ENCODE results near the gene ZNF107. TPM values are rescaled to one million over a fixed set of nuclear protein-coding genes. Genes with fewer than 3 reads are reported as not detected.

Gene ZNF107
- total RNA-seq, 4 donors from 2014 or later = 3.6 to 9.0 (median 6.4) TPM

DNA sequence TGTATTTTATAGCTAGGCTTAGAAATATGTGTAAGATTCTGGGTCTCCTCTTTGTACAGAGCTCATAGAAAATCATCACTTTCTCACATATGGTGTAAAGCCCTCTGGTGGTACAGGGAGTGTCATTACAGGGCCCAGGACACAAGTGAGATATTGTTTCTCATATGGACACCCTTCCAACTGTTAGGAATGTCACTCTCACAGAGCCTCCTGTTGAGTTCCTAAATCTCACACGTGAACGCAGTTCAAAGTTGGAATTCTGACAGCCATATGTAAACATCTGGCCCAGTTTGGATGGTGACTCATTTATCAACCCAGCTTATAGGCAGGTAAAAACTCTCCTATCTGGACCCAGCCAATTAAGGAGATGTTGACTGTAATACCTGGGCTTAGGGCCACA, 35.4 kb upstream of the ZNF107 start:
- no peak overlapping the region for H3K27ac ChIP-seq
- DNase-seq (ENCODE audit: low spot score in 2 of 2) = no peak
- H3K9me3 ChIP-seq = no peaks in the 10 kb centered on the region
- H3K4me1 ChIP-seq = no peaks in the 10 kb centered on the region
- H3K36me3 ChIP-seq = no peaks in the 10 kb centered on the region
- no peak overlapping the region for H3K4me3 ChIP-seq
- peak in 3 of 5 experiments; percentile 14 to 37 (median 35) for TF ChIP-seq CTCF (IDR thresholded peaks at IDR 0.05)
- no peak for TF ChIP-seq EP300 (IDR thresholded peaks at IDR 0.05)
- TF ChIP-seq POLR2A (IDR thresholded peaks at IDR 0.05) = no peak
- no peaks in the 10 kb centered on the region for H3K27me3 ChIP-seq
- WGBS, 2 donors = 19% methylated on average over 2 of the region's 2 CpGs

- no peak overlapping the region for H3K4me3 ChIP-seq
- no peaks in the 10 kb centered on the region for H3K36me3 ChIP-seq
- no peaks in the 10 kb centered on the region for H3K27me3 ChIP-seq
- no peaks in the 10 kb centered on the region for H3K4me1 ChIP-seq
- TF ChIP-seq POLR2A (IDR thresholded peaks at IDR 0.05) = no peak
- H3K9me3 ChIP-seq = no peaks in the 10 kb centered on the region
- no peak for DNase-seq (ENCODE audit: low spot score in 2 of 2)
- WGBS, 2 donors = 74 to 78% methylated on average over 1 of the region's 1 CpG
- H3K27ac ChIP-seq = no peak overlapping the region
Measured at GRCh38 chr7:64632029-64632428, 33.9 kb upstream of the ZNF107 start.

DNA sequence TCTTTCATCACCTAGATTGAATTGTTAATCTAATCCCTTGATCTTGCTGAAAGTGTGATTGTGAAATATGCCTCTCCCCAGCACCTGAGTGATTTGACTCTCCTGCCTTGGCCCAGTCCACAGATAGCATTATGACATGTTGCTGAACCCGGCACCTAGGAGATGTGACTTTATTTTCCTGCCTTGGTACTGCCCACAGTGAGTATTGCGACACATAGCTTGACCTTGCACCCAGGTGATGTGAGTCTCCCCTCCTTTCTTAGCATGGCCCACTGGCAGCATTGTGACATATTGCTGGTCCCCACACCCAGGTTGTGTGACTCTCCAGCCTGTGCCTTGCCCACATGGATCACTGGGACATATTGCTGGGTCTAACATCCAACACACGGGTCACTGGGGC, 32.5 kb upstream of the ZNF107 start:
- H3K9me3 ChIP-seq = no peaks in the 10 kb centered on the region
- TF ChIP-seq CTCF (IDR thresholded peaks at IDR 0.05) (no peak), POLR2A (IDR thresholded peaks at IDR 0.05) (no peak), EP300 (IDR thresholded peaks at IDR 0.05) (no peak)
- H3K4me1 ChIP-seq = no peaks in the 10 kb centered on the region
- 75 to 91% methylated on average over 3 of the region's 3 CpGs for WGBS, 2 donors
- H3K36me3 ChIP-seq = no peaks in the 10 kb centered on the region
- H3K4me3 ChIP-seq = no peak overlapping the region
- no peak for DNase-seq (ENCODE audit: low spot score in 2 of 2)
- H3K27me3 ChIP-seq = no peaks in the 10 kb centered on the region
- no peak overlapping the region for H3K27ac ChIP-seq

DNA sequence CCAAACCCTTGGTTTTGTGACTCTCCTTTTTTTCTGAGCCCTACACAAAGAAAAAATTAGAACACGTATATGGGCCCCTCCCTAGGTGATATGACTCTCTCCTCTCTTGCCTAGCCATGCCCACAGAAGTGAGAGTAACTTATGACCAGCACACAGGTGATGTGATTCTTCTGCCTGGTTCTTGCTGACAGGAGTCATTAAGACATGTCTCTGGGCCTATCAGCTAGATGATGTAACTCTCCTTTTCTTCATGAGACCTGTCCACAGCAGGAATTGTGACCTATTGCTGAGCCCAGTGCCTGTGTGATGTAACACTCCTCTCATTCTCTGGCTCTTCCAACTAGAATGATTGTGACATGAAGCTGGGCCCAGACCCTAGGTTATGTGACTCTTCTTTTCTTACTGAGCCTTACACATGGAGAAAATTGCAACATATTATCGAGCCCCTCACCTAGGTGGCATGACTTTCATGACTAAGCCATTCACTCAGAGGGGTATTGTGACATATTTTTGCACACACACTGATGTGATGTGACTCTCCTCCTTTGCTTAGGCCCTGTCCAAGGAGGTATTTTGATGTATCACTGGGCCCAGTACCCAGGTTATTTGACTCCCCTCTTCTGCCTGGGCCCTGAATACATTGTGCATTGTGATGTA, 31.4 kb upstream of the ZNF107 start:
- no peaks in the 10 kb centered on the region for H3K27me3 ChIP-seq
- H3K4me1 ChIP-seq = no peaks in the 10 kb centered on the region
- H3K9me3 ChIP-seq = no peaks in the 10 kb centered on the region
- TF ChIP-seq EP300 (IDR thresholded peaks at IDR 0.05) (no peak), POLR2A (IDR thresholded peaks at IDR 0.05) (no peak), CTCF (IDR thresholded peaks at IDR 0.05) (no peak)
- H3K4me3 ChIP-seq = no peak overlapping the region
- no peak for DNase-seq (ENCODE audit: low spot score in 2 of 2)
- WGBS, 2 donors = 71 to 72% methylated on average over 2 of the region's 2 CpGs
- no peak overlapping the region for H3K27ac ChIP-seq
- H3K36me3 ChIP-seq = no peaks in the 10 kb centered on the region

- WGBS, 2 donors = 59 to 79% methylated on average over 4 of the region's 4 CpGs
Measured at GRCh38 chr7:64636386-64636785, 29.5 kb upstream of the ZNF107 start.

More at GRCh38 chr7:64636386-64636785, 29.5 kb upstream of the ZNF107 start:
- Histone ChIP-seq H3K9me3 (no peaks in the 10 kb centered on the region), H3K36me3 (no peaks in the 10 kb centered on the region), H3K27me3 (no peaks in the 10 kb centered on the region), H3K27ac (no peak overlapping the region), H3K4me1 (no peaks in the 10 kb centered on the region), H3K4me3 (no peak overlapping the region)
- TF ChIP-seq CTCF (IDR thresholded peaks at IDR 0.05) = peak in 1 of 5 experiments; percentile 26
- no peak for TF ChIP-seq EP300 (IDR thresholded peaks at IDR 0.05)
- no peak for DNase-seq (ENCODE audit: low spot score in 2 of 2)

All from tibial nerve (tissue), 4 donors.